Right lobe of liver (tissue), 4 donors: ENCODE measurements around the gene RAB36.

Experiments used
- POLR2A ChIP-seq: fragments of 450-650 bp; IDR thresholded peaks from one replicate; pipeline ENCODE4 v1.6.1; 2017; ENCODE audit warnings: antibody characterized with exemption, mild to moderate bottlenecking
- TF ChIP-seq, protein P1 (sequence below), 4 donors: fragments of 200-600 bp in 3 of 4; fragments of 450-650 bp in 1 of 4; IDR thresholded peaks; one replicate each; pipeline versions ENCODE4 v1.5.1 to v1.8.0; 2016 to 2022; ENCODE audit warnings: antibody characterized with exemption in 4 of 4, mild to moderate bottlenecking in 2 of 4
- donor health status: DM: no; HTN: no; CAD: no.
- donor health status: DM: no; HTN: no; CAD: no.
- donor health status: DM: no; HTN: yes; CAD: no.

DNA sequence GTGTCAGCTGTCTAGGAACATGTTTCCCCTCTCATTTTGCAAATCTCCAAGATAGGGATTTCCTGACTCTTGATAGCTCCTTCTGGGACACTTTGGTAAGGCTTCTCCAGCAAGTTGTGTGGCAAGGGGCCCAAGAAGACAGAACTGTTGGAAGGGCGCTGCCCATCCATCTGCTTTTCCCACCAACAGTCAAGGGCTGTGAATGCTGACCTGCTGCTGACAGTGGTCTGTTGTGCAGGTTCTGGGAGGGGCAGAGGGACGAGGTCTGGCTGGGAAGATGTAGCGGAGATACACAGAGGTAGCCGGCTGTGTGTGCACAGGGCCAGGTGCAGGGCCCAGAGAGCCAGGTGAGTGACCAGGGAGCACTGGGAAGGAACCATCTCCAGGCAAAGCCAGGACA is 47.3 kb downstream of the RAB36 start:
- TF ChIP-seq, protein P1, sequence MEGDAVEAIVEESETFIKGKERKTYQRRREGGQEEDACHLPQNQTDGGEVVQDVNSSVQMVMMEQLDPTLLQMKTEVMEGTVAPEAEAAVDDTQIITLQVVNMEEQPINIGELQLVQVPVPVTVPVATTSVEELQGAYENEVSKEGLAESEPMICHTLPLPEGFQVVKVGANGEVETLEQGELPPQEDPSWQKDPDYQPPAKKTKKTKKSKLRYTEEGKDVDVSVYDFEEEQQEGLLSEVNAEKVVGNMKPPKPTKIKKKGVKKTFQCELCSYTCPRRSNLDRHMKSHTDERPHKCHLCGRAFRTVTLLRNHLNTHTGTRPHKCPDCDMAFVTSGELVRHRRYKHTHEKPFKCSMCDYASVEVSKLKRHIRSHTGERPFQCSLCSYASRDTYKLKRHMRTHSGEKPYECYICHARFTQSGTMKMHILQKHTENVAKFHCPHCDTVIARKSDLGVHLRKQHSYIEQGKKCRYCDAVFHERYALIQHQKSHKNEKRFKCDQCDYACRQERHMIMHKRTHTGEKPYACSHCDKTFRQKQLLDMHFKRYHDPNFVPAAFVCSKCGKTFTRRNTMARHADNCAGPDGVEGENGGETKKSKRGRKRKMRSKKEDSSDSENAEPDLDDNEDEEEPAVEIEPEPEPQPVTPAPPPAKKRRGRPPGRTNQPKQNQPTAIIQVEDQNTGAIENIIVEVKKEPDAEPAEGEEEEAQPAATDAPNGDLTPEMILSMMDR (IDR thresholded peaks at IDR 0.05): no peak
- no peak for TF ChIP-seq POLR2A
